Stomach (tissue), 4 donors: Measurements from ENCODE around the gene ATP8B4.

Experiments
- EP300 ChIP-seq: sonication (generic); formaldehyde crosslinking; IDR thresholded peaks from one replicate; pipeline ENCODE4 v1.6.1; 2017; ENCODE audit warnings: antibody characterized with exemption
- POLR2A ChIP-seq, 4 donors: fragments of 450-650 bp; IDR thresholded peaks; one replicate each; pipeline ENCODE4 v1.6.1; 2016; ENCODE audit warnings: antibody characterized with exemption in 4 of 4, control low read depth in 2 of 4, mild to moderate bottlenecking in 1 of 4, moderate library complexity in 1 of 4
- POLR2AphosphoS5 ChIP-seq, 3 donors: sonication (generic); formaldehyde crosslinking; IDR thresholded peaks; one replicate each; pipeline ENCODE4 v1.6.1; 2016; ENCODE audit warnings: antibody characterized with exemption in 3 of 3
- TF ChIP-seq, protein P1 (sequence below), 7 experiments: fragments of 450-650 bp in 4 of 7; fragments of 200-600 bp in 3 of 7; sonication (generic) in 3 of 7; IDR thresholded peaks; one replicate each; pipeline ENCODE4 v1.5.1; 2016 to 2019; ENCODE audit warnings: antibody characterized with exemption in 7 of 7, control low read depth in 2 of 7, mild to moderate bottlenecking in 1 of 7

DNA sequence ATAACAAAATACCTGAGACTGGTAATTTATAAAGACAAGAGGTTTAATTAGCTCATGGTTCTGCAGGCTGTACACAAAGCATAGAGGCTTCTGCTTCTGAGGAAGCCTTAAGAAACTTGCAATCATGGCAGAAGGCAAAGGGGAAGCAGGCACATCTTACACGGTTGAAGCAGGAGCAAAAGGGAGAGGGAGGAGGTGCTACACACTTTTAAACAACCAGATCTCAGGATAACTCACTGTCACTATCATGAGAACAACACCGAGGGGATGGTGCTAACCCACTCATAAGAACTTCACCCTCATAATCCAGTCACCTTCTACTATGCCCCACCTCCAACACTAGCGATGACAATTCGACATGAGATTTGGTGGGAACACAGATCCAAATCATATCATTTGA lies 54.4 kb downstream of the ATP8B4 start:
- TF ChIP-seq POLR2A (IDR thresholded peaks at IDR 0.05) (no peak), POLR2AphosphoS5 (IDR thresholded peaks at IDR 0.05) (no peak), EP300 (no peak)
- TF ChIP-seq, protein P1, sequence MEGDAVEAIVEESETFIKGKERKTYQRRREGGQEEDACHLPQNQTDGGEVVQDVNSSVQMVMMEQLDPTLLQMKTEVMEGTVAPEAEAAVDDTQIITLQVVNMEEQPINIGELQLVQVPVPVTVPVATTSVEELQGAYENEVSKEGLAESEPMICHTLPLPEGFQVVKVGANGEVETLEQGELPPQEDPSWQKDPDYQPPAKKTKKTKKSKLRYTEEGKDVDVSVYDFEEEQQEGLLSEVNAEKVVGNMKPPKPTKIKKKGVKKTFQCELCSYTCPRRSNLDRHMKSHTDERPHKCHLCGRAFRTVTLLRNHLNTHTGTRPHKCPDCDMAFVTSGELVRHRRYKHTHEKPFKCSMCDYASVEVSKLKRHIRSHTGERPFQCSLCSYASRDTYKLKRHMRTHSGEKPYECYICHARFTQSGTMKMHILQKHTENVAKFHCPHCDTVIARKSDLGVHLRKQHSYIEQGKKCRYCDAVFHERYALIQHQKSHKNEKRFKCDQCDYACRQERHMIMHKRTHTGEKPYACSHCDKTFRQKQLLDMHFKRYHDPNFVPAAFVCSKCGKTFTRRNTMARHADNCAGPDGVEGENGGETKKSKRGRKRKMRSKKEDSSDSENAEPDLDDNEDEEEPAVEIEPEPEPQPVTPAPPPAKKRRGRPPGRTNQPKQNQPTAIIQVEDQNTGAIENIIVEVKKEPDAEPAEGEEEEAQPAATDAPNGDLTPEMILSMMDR (IDR thresholded peaks at IDR 0.05) = no peak
